HT-29 (cell line): ENCODE measurements around the gene PEAK3. TPM values are rescaled to one million over a fixed set of nuclear protein-coding genes. Genes with fewer than 3 reads are reported as not detected.

Experiments
- DNase-seq: peaks from one replicate; pipeline ENCODE4 v3.0.0-alpha.2; 2015; ENCODE audit warnings: low spot score
- total RNA-seq: library from RNA; depleted of rRNA; stranded (reverse); fragments of >200 nt; shearing (Covaris generic); gene quantifications from 2 replicates; pipeline ENCODE4 v1.2.3, GENCODE V29; 2014

Gene PEAK3
- total RNA-seq, 1 experiment from 2014 or later, result not detected

DNA sequence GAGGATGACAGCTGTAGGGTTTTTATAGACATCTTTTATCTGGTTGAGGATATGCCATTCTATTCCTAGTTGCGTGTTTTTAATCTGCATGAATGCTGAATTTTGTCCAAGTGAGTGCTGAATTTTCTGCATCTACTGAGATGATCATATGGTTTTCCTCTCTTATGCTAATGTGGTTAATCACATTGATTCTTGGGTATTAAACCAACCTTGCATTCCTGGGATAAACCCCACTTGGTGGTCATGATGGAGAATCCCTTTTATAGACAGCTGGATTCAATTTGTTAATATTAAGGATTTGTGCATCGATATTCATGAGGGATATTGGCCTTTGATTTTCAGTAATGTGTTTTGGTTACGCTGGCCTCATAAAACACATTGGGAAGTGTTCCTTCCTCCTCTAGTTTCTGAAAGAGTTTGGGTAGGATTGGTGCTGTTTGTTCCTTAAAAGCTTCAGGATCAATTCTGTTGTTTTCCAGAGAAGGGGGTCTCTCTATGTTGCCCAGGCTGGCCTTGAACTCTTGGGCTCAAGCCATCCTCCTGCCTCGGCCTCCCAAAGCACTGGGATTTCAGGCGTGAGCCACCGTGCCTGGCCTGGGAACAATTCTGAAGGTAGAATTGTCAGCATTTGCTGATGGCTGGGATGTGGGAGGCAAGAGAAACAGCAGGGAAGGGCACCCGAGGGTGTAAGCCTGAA is 33.3 kb upstream of the PEAK3 start:
- DNase-seq, result no peak

DNA sequence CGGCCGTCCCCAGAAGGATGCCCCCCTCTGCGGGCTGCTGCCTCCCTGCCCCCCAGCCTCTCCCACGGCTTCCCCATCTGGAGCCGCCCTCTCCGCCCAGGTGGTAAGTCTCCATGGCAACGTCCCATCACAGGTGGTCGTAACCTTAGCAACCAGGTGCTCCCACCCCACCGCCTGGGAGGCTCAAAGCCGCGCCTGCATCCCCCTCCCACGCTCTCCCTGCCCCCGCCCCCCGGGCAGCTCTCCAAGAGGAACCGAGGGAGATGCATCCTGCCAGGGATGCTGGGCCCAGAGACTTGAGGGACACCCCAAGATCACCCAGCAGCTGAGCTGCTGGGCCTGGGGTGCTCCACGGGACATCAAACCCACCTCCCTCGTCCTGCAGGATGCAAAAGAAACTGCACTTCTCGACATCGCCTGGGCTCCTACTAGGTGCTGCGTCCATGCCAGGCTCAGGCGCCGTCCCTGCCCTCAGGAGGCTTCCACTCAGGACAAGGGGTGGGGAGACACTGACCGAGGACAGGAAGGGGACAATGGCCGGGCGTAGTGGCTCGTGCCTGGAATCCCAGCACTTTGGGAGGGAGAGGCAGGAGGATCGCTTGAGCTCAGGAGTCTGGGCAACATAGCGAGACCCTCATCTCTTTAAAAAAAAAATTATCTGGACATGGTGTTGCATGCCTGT is 31.0 kb upstream of the PEAK3 start:
- DNase-seq, result no peak

DNA sequence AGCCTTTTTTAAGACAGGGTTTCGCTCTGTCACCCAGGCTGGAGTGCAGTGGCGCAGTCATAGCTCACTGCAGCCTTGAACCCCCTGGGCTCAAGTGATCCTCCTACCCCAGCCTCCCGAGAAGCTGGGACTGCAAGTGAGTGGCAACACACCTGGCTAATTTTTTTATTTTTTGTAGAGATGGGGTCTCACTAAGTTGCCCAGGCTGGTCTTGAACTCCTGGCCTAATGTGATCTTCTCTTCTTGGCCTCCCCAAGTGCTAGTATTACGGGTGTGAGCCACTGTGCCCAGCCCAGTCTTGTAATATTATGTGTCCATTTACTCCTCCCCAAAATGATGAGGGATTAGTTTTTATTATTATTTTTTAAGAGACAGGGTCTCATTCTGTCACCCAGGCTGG is 29.1 kb upstream of the PEAK3 start:
- no peak for DNase-seq

DNA sequence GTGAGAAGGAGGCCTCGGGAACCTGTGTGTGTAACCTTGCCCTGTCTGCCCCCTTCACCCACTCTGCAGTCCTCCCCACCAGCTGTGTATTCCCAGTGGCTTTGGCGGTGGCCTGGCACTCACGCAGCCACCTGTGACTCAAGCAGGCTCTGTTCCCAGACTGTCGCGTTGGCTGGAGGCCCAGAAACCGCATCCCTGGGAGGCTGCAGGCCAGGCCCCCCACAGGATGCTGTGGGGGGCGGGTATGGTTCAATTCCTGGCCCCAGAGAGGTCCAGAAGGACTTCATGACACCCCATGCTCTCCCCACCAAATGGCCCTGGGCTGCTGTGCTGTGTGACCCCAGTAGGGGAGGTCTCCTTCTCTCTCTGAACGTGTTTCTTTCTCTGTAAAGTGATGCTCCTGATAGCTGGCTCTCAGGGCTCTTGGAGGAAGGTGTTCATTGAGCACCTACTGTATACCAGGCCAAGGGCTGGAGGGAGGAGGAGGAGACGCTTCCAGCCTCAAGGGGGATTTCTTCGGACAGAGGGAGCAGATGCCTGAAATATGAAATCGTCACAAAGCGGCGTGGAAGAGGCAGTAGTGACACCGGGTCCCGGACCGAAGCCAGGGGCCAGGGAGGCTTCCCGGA is 27.9 kb upstream of the PEAK3 start:
- no peak for DNase-seq

DNA sequence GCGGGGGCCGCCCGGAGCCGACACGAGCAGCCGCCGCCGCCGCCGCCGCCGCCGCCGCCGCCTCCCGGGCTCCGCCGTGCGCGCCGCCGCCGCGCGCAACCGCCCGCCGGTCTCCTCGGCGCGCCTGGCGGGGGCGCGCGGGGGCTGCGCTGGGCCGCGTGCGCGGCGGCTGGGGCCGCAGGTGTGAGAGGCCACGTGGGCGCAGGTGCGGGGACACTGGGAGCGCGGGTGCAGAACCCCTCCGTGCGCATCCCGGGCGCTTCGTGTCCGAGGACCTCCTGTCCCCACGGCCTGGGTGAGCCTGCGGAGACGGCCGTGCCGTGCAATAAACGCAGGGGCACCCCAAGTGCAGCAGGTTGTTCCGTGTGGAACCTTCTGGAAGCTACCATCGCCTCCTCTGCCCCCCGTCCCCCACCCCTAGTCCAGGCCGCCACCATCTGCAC is 26.2 kb upstream of the PEAK3 start, which contains the start of gene LINGO3:
Gene LINGO3, minus strand, starts transcription at position 41 of the 443 bp plus-strand sequence. CDS start 16,378 bp downstream, outside the sequence.
- no peak for DNase-seq

DNA sequence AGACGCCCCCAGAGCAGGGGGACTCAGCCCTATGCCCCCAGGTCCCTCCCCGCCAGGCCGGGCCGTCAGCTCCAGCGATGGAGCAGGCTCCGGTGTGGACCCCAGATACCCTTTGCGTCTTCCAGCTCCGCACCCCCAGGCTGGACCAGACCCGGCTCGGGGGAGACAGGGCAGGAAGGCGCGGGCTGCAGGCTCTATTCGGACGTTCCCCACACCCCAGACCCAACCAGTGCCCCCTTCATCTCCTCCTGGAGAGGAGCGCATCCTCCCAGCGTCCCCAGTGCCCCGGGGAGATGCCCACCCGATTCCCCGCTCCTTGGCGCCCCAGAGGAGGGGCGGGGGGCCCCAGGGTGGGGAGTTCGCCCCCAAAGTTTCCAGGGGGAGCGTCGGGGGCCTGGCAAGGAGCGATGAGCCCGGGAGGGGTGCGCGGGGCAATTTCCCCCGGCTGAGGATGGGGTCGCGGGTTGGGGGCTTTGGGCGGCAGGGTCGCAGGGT is 25.6 kb upstream of the PEAK3 start:
- no peak for DNase-seq

DNA sequence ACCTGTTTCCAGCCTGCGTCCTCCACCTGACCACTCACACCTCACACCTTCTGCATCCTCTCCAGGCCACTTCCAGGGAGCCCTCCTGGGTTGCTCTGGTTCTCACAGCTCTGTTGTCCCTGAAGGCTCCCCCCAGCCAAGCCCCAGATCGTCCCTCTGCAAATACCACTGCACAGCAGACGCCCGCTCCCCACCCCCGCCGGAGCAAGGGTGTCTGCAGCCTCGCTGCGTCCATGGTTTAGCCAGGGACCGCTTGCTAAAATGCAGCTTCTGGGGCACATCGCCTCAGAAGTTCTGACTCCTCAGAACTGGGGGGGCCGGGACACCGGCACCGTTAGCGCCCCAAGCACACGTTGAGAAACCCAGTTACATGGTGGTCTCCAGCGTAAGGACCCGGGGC is 25.0 kb upstream of the PEAK3 start:
- DNase-seq, result no peak

DNA sequence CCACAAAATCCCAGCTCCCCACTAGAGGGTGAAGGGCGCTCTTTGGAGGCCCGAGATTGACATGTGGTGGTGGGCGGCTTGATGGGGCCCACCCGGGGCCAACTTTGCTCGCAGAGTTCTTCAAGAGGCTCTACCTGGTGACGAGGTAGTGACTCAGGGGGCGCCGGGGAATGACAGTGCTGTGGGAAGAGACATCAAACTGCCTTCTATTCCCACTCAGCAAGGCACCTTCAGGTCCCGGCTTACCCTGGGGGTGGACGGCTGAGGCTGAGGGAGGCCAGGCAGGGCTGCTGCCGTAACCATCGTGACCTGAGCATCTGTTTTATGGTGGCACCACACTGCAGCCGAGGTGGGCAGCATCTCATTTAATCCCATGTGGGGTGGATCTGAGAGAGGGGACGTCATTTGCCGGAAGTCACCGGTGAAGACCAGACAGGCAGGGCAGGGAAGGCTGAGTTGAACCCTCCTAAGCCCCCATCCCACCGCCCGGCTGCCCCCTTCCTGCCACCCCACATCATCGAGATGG is 24.4 kb upstream of the PEAK3 start:
- DNase-seq, result no peak

DNA sequence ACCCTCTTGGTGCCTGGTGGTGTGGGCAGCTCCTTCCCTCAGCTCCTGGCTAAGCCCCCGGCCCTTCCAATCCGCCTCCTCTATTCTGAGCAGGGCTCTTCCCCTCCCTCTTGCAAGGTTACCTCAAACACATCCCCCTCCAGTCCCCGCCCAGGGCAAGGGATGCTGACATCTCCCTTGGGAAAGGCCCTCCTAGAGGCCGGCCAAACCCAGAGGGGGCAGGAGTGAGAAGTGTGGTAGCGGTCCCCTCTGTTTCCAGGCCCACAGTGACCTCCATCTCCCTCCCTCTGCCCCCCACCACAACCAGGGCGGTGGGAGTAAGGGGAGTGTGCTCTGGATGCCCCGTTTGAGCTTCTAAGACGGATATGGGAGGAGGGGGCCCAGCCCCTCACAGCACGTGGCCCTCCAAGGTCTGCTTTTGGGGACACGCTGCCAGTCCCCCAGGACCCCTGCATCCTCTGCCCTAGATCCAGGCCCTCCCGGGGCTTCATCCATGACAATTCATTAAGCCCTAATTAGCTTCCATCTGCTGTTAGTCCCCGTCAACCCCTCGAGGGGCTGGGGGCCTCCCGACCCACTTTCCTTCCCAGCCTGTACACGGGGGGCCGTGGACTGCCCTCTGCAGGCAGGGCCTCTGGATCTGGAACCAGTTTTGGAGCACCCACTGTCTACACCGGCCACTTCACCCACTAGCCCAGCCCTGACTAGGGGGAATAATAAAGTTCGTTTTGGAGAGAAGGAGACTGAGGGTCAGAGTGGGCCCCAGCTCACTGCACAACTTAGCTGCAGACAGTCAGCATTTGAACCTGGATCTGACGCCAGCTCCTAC is 23.7 kb upstream of the PEAK3 start:
- DNase-seq, result no peak

DNA sequence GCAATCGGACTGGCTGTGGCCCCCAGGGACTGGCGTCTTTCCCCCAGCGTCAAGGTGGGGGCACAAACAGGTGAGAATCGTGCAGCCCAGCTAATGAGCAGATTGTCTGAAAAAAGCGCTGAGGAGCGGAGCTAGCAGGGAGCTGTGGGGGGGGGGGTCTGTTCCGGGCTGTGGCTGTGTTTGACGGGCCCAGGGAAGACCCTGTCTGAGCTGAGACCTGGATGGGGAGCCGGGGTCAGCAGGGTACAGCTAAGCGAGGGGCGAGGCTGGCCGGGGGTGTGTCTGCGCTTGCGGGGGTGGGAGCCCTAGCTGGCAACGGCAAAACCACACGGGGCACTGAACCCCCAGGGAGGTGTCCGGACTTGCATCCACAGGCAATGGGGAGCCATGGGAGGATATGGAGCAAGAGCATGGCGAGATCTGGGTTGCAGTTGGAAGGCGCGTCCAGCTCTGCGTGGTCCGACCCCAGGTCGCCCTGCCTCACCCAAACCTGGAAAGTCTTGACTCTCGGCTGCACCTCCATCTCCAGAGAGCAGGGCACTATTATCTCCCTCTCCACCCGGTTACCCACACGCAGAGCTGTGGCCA is 21.3 kb upstream of the PEAK3 start:
- DNase-seq, result no peak

DNA sequence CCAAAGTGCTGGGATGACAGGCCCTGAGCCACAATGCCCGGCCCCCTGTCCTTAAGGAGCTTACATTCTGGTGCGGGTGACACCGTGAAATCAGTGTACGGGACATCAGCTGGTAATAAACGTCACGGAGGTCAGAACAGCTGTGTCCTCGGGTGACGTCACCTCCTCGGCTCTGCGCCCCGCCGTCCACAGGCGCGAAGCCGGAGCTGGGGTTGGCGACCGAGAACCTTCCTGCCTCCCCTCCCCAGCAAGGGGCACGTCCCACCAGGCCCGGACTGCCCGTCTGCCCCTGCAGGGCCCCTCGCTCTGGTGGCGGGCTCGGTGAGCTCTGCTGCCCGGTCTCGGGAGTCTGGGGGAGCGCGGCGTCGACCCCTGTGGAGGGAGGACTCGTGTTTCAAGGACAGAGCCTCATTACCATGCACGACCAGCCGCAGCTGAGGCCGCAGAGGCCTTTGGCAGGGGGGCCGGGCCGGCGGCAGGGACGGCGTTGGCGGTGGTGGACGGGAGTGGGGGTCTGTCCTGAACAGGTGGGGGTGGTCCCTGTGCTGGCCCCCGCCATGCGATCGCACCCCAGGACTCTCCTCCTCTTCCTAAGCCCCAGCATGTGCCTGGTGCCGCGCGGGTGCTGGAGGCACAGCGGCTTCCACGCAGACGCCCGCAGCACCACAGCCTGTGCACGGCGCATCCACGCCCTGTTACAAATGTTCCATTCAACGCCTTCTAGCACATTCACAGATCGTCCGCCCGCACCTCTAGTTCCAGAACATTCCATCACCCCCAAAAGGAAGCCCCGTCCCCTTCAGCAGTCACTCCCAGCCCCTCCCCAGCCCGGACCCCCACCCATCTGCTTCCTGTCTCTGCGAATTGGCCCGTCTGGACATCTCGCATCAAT is 20.6 kb upstream of the PEAK3 start:
- no peak for DNase-seq

DNA sequence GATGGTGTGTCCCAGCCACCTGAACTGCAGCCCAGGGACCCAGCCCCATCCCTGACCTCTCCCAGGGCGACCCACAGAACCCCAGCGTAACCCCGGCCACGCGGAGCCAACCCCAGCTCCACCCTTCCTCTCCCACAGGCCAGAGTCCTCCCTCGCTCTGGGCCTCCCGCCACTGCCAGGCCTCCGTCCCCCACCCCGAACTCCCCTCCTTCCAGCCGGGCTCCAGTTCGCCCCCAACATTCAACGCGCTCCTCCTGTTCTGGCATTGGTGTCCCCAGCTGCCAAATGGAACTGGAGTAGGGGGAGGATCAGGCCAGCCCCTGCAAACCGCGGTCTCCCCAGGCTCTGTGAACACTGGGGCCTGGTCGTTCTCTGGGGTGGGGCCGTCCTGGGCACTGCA is 18.6 kb upstream of the PEAK3 start:
- DNase-seq, result no peak

DNA sequence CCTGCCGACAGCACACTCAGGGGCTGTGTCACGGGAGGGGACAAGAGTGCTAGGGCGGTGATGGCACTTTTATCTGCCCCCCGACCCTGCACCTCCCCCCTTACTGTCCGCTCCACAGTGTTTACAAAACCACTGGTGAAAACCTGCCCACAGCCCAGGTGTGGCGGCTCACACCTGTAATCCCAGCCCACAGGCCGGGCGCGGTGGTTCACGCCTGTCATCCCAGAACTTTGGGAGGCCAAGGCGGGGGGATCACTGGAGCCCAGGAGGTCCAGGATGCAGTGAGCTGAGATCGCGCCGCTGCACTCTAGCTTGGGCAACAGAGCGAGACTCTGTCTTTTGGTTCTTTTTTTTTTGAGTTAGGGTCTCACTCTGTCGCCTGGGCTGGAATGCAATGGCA is 14.2 kb upstream of the PEAK3 start:
- no peak for DNase-seq

DNA sequence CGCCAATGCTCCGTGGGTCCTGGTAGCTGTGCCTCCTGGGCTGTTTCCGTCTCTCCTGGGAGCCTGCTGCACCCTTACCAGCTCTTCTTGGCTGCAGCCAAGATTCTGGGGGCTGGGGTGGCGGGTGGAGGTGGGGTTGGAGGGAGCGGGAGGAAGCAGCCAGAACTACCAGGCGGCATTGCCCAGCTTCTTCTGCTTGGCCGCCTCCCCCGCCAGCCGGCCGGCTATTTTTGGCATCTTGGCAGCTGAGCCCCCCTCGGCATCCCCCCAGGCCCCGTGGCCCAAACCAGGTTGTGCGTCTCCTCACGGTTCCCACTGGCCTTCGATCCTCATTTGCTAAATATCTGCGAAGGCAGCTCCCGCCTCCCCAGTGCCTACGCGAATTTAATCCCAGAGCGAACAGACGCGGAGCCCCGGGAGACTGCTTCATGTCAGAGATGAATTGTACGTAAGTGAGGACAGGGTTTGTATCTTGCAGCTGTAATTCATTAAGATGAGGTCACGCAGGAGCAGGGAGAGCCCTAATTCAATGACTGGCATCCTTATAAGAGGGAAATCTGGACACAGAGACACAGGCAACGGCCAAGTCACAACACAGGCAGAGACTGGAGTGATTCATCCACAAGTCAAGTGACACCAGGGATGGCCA is 12.8 kb upstream of the PEAK3 start:
- no peak for DNase-seq

DNA sequence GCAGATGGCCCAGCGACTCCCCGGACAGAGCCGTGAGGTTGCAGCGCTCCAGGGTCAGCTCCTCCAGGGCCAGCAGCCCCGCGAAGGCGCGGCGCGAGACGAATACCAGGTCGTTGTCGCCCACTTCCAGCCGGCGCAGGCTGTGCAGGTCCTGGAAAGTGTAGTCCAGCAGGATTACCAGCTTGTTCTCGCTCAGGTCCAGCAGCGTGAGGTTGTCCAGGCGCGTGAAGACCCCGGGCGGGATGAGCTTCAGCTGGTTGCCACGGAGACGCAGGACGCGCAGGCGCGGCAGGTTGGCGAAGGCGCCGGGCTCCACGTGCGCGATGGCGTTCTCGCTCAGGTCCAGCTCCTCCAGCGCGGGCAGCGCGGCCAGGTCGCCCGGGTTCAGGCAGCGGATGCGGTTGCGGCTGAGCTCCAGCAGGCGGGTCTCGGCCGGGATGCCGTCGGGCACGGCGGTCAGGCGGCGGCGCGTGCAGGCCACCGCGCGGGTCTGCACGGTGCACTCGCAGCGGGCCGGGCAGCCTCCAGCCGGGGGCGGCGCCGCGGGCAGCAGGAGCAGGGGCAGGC is 9.3 kb upstream of the PEAK3 start:
- DNase-seq, result no peak

DNA sequence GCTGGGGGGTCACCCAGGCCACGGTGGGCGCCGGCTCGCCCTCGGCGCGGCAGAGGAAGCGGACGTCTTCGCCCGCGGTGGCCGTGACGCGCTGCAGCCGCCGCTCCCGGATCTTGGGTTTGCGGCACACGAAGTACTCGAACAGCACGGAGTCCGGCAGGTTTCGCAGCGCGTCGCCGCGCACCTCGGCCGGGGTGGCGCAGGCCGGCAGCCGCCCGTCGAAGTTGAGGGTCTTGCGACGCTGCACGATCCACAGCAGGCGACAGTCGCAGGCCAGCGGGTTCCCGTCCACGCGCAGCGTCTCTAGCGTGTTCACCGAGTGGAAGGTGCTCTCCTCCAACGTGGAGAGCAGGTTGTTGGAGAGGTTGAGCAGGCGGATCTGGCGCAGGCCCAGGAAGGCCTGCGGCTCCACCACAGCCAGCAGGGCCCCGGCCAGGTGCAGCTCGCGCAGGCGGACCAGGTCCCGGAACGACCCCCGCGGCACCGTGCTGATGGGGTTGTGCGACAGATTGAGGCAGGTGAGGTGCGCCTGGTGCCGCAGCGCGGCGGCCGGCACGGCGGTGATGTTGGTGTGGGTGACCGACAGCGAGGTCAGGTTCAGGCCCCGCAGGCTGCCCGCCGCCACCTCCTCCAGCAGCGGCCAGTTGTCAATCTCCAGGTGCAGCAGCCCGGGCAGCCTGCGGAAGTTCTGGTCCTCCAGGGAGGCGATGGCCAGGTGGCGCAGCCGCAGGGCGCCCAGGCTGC is 8.6 kb upstream of the PEAK3 start:
- DNase-seq, result no peak

DNA sequence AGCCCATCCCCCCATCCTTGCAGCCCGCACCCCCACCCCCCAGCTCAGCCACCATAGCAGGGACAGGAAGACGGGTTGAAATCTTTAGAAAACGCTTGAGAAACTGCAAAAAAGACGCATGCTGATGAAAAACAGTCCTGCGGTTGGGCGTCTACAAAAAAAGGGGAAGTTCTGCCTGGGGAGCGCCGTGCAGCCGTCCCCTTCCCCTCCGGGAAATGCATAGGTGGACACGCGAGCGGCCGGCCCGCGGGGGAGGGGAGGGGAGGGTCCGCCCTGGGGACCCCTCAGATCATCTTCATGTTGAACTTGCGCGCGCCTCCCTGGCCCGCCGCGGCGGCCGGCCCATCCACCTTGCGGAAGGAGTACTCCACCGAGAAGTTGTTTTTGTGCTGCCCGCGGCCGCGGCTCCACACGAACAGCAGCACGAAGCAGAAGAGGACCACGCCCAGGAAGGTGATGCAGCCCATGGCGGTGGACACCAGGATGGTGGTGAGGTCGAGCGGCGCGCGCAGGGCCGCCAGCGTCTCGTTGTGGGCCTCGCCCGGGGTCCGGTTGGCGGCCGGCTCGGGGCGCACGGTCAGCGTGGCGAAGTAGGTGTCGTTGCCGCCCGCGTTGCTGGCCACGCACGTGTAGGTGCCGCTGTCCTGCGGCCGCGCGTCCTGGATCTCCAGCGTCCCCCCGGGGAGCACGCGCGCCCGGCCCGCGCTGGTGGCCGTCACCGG is 7.9 kb upstream of the PEAK3 start:
- DNase-seq, result no peak
